C4-2B (cell line): Measurements from ENCODE around the gene RNF144A.

Experiments
- ZFX ChIP-seq: fragments of 450-650 bp; IDR thresholded peaks from 2 replicates; pipeline ENCODE4 v1.6.1; 2017
- TF ChIP-seq, protein P1 (sequence below): fragments of 450-650 bp; conservative IDR thresholded peaks from 2 replicates; pipeline ENCODE4 v1.5.1; 2017; ENCODE audit warnings: mild to moderate bottlenecking

DNA sequence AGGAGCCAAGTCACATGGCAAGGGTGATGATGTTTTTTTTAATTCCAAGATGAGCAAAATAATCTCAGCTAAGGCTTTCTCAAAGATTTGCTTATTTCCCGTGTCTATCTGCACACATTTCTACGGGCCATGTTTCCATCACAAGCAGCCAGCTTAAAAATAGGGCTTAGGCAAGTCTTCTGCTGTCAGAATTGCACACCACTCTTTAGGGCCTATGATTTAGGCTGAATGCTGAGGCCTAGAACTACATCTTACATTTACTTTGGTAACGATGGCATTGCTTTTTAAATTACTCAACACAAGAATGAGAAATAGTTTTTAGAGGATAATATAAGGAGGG, 144.2 kb downstream of the RNF144A start:
- TF ChIP-seq, protein P1, sequence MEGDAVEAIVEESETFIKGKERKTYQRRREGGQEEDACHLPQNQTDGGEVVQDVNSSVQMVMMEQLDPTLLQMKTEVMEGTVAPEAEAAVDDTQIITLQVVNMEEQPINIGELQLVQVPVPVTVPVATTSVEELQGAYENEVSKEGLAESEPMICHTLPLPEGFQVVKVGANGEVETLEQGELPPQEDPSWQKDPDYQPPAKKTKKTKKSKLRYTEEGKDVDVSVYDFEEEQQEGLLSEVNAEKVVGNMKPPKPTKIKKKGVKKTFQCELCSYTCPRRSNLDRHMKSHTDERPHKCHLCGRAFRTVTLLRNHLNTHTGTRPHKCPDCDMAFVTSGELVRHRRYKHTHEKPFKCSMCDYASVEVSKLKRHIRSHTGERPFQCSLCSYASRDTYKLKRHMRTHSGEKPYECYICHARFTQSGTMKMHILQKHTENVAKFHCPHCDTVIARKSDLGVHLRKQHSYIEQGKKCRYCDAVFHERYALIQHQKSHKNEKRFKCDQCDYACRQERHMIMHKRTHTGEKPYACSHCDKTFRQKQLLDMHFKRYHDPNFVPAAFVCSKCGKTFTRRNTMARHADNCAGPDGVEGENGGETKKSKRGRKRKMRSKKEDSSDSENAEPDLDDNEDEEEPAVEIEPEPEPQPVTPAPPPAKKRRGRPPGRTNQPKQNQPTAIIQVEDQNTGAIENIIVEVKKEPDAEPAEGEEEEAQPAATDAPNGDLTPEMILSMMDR, result no peak
- TF ChIP-seq ZFX, result no peak
